T47D (cell line): ENCODE measurements around the gene PPP1R1A.

Experiments
- DNase-seq, 2 experiments: peaks; one replicate each; pipeline versions ENCODE4 v3.0.0 to v3.0.0-alpha.2; 2011 to 2012; ENCODE audit warnings: low read depth in 1 of 2, low spot score in 1 of 2
- JUND ChIP-seq: IDR thresholded peaks from 2 replicates; pipeline ENCODE4 v1.6.1; 2012; ENCODE audit warnings: low read depth
- in situ Hi-C: cut with HindIII; loops from 2 replicates; pipeline ENCODE4 v1.10.0; 2016; ENCODE audit warnings: low sequenced_read_pairs, low pct_unique_long_range_greater_than_20kb

PPP1R1A gene

DNA sequence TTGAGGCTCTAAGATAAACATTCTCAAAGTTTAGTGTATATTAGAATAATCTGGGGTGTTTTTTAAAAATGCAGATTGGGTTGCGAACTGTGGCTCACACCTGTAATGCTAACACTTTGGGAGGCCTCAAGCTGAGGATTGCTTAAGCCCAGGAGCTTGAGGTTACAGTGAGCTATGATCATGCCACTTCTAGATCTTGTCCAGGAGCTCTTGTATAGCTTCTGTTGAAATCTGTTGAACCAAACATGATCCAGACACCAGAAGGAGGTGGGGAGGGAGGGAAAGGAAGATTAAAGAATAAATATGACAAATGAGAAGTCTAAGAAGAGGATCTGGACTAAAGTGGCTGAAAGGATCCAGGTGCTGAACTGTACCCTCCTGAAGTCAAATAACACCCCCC lies 24.7 kb downstream of the PPP1R1A start:
- in situ Hi-C loops: no loop called here
- TF ChIP-seq JUND: no peak
- DNase-seq: no peak

DNA sequence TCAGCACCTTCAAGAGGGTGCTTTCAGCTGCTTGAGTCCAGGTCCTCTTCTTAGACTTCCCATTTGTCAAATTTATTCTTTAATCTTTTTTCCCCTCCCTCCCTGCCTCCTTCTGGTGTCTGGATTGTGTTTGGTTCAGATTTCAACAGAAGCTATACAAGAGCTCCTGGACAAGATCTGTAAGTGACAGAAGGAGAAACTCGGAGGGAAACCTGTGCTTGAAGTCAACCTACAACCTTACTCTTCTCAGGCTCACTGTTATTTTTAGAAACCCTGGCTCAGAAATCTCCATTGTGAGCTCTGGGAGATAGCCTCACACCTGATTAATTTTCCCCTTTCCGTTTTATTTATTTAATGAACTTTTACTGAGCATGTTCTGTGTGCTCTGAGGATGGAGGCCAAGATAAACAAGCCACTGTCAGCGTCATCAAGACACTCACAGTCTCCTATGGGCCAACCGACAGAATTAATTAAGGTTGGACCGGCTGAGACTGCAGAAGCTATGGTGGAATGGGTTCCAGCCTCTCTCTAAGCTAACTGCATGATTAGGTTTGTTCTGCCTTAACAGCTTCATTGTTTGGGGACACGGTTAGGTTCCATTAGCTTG lies 25.6 kb downstream of the PPP1R1A start:
- DNase-seq: no peak
- in situ Hi-C loops: no loop called here
- TF ChIP-seq JUND: no peak

DNA sequence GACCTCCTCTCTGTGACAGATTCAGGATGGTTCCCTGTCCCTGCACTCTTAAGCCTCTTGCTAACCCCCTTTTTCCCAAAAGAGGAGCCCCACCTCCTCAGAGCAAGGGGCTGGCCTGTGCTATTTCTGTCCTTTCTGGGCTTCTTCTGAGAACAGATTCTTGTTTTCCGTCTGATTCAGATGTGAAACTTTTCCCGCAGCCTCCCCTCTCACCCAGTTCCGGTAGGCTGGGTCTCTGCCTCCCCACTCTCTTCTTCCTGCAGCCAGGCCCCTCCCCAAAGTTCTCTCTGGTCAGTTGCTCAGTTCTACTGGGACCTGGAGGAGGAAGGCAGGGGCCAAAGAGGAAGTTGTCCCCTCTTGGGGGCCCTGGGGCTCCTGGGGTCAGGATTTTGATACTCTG lies 27.3 kb downstream of the PPP1R1A start:
- DNase-seq: no peak
- no peak for TF ChIP-seq JUND
- in situ Hi-C loops: no loop called here

DNA sequence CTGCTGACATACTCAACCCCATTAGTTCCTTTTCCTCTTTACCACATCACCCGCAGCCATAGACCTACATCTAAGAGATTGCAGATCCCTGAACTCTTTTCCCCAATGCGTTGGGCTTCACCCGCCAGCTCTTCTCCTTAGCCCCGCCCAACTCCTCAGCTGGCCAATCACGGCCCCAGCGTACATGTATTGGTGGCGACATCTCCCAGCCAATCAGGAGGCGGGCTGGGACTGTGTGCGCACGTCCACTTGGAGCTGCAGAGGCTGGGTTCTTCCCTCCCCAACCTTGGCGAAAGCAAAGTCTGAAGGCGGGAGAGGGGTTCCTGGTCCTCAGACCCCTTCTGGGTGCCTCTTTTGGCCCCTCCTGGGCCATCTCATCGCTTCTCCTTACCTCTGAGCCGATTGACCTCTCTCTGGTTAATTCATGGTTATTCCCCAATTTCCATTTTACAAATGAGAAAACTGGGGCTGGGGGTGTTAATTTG lies 28.0 kb downstream of the PPP1R1A start:
- peak; percentile 57 to 81 for DNase-seq
- no peak for TF ChIP-seq JUND
- in situ Hi-C loops: no loop called here

DNA sequence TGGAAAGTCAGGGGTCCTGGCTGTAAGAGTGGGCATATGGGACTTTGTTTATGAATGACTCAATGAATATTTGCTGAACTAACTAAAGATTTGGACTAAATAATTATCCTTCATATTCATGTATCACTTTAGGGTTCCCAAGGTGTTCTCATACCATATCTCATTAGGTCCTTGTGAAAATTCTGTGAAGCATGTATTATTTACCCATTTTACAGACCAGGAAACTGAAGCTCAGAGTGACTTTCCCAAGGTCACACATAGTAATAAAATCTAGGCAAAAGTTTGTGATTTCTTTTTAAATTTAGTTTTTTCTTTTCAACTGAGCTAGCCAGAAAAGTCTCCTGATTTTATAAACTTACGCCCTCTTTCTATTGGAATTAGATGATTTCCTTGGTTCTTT lies 29.7 kb downstream of the PPP1R1A start:
- no peak for DNase-seq
- in situ Hi-C loops: no loop called here
- no peak for TF ChIP-seq JUND

DNA sequence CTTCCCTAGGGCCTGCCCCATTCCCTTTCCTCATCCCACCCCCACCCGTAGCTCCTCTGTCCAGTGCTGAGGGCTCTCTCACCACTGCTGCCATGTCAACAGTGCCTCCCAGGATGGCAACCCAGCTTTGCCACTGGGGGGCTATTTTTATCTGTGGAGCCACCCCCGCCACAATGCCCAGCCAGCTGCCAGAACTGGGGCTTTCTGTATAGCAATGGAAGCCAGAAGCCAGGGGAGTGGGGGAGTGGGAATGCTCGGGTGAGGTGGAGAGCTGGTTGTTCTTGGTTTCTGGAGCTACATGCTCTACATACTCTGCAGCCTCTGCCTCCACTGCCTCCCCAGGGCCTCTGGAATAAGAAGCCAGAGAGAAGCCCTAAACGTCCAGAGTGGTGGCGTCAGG lies 30.1 kb downstream of the PPP1R1A start:
- DNase-seq: no peak
- in situ Hi-C loops: no loop called here
- TF ChIP-seq JUND: no peak

DNA sequence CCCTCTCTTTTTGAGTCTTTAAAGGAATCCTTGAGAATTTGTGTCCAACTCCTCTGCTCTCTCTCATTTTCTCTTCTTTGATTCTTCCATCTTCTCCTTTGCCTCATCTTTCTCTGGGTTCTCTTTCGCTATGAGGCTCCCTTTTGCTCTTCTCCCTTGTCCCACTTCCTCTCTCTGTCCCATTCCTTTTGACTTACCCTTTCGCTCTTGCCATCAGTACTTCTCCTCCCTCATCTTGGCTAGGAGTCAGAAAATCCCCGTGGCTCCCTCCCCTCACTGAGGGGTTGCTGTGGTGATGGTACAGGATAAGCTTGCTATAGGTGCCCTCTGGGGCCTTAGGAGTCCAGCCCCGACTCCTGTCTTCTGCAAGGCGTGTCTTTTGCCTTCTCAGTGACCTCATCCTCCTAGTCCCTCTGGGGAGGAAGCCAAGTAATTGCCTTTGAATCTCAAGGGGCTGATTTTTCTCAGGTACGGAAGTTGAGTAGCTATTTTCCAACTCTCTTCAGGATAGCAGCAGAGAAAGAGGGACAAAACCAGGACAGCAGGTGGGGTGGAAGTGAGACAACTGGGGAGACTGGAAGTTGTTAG lies 32.7 kb downstream of the PPP1R1A start:
- no peak for DNase-seq
- in situ Hi-C loops: no loop called here
- no peak for TF ChIP-seq JUND

DNA sequence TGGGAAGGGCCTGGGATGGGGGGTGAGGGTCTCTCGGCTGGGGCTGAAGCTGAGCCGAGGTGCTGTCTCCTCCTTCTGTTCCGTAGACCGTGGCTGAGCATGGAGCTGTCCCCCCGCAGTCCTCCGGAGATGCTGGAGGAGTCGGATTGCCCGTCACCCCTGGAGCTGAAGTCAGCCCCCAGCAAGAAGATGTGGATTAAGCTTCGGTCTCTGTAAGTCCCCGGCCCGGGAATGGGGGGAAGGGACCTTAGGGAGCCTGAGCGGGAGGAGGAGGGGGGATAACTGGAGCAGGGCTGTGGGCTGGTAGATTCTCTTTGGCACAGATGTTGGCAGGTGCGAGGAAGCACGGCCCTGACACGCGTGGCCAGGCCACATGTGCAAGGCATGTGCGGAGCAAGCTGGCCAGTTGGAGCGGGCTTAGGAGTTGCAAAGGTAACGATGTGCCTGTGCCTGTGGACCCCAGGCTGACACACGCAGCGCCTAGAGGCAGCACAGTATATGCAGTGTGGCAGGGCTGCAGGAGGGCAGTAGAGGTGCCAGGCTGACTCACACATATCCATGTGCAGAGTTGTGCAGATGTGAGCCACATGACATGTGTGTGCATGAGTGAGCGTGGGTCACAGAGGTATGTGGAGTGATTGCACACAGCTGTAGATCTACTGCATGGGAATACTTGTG lies 38.5 kb downstream of the PPP1R1A start:
- no peak for TF ChIP-seq JUND
- in situ Hi-C loops: no loop called here
- DNase-seq: peak in 1 of 2 experiments; percentile 14

DNA sequence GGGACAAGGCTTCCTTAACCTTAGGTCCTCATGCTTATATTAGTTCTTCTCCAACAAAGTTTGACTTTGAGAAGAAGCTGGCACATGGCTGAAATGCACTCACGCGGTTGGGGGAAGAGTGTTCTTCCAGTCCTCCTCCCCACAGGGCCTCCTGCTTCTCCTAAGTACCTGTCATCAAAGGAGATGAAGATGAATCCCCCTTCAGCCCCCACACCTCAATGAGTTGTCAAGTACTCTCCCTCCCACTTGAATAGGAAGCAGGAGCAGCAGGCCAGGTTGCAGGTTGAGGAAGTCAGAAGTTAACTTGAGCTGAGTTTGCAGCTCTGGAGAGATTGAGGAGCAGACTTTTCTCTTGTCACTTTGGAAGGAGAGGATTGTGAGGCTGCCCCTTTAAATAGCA lies 41.9 kb downstream of the PPP1R1A start:
- DNase-seq: no peak
- in situ Hi-C loops: no loop called here
- TF ChIP-seq JUND: no peak

DNA sequence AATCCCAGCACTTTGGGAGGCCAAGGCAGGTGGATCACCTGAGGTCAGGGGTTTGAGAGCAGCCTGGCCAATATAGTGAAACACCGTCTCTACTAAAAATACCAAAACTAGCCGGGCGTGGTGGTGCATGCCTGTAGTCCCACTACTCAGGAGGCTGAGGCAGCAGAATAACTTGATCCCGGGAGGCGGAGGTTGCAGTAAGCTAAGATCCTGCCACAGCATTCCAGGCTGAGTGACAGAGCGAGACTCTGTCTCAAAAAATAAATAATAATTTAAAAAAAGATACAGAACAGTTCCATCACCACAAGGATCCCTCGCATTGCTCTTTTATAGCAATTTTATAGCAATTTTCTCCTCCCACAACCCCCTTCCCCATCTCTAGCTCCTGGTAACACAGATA lies 43.7 kb downstream of the PPP1R1A start:
- in situ Hi-C loops: no loop called here
- TF ChIP-seq JUND: no peak
- DNase-seq: no peak

DNA sequence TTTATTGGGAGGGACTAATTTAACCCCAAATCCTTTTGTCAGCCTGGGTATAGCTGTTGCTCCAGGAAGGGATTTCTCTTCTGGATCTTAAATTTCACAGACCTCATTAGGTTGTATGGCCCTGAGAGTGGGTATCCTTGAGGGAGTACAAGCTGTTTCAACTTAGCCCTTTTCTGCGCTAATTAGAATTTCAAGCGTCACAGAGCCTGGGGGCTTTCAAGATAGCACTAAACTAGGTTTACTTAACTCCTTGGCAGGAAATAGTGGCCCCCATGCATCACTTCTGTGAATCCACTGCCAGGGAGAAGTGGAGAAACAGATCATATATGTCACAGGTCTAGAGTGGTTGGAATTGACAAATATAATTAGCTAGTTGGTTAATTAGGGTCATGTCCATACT lies 44.9 kb downstream of the PPP1R1A start:
- DNase-seq: no peak
- no peak for TF ChIP-seq JUND
- in situ Hi-C loops: no loop called here

DNA sequence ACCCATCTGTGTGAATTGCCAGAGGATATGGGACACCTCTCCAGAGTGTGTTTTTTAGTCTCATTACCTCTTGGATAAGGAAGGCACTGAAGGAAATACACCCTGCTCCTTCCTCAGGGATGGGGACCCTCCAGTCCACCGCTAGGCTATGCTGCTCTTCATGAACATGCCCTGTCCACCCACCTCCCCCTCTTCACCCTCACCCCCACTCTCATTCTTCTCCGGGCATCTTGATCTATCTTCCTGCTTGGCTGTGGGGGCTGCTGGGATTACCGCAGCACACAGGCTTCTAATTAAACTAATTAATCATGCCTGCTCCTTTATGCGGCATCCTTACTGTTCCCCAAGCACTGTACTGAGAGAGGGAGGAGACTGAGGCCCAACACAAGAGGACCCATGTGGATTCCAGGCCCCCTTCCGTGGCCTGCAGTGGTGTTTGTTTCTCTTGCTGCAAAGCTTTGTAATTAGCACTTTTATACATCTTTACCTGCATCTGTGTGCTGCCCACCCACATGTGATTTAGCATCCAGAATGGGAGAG lies 46.6 kb downstream of the PPP1R1A start:
- in situ Hi-C loops: no loop called here
- no peak for DNase-seq
- TF ChIP-seq JUND: no peak

DNA sequence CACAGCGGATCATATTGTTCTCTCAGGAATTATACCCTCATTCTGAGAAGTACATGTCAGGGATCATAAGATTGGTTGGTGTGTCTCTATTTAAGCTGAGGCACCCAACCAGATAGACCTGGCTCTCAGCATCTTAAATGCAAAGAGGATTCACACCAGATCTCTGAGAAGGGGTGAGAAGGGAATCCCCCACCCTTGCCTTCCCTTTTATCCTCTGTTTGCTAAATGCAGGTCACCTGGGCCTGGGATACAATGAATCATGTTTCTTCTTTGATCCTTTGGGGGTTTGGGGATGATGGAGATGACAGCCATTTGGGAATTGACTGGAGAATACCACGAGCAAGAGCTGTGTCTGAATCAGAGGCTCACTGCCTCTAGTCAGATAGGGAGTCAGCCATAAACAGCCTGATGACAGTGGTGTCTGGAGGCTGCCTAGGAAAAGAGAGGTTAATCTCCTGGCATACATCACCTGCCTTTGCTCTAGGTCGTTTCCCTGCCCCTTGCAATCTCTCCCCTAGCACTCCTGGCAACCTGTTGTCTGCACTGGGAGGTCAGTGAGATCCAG lies 50.2 kb downstream of the PPP1R1A start:
- DNase-seq: no peak
- in situ Hi-C loops: no loop called here
- no peak for TF ChIP-seq JUND
